GM19035 (cell line): Measurements from ENCODE around the gene TULP1.

Source experiments
- ATAC-seq: cut with Tn5 transposase; IDR thresholded peaks from one replicate; pipeline ENCODE4 v1.9.1; 2021; ENCODE audit not compliant: unreplicated experiment

The TULP1 gene

GRCh38 chr6:35497571-35498421 lies 14.9 kb downstream of the TULP1 start:
- no peak for ATAC-seq

- ATAC-seq, result peak; percentile 51
These were observed 15.7 kb downstream of the TULP1 start, which contains the start of gene TEAD3 for GRCh38 chr6:35496841-35497570. TEAD3 (minus strand) TSS chr6:35497079.

DNA sequence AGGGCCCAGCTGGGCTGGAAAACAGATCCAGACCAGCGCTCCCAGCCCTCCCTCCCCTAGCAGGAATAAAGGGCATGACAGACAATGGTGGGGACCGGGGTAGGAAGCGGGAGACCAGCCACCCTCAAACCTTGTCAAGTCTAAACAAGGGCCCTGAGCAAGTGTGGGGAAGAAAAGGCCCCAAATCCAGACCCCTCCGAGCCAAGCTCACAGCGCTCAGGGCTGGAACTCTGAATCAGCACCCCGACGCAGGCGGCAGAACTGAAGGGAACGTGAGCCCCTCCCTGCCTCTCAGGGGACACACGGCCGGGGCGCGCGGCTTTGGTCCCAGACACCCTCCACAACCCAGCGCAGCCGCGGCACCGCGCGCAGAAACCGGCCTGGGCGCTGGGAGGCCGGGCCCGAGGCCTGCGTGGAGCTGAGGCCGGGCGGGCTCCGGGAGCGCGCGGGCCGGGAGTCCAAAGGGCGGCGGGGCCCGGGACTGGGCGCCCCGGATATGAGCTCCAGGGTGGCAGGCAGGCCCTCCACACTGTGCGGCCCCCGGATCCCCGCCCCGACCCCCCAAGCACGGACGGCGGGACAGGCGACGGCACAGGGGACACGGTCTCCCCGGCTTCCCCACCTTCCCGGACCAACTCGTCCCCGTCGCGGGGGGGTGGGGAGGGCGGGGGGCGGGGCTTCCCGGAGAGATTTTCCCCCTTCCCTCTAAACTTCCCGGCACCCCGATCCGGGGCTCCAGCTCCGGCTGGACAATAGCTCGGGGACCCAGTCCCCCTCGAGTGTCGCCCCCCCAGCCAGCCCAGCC lies 16.5 kb downstream of the TULP1 start:
- no peak for ATAC-seq

- ATAC-seq, result no peak
These were observed 17.2 kb downstream of the TULP1 start for GRCh38 chr6:35495258-35496035.

DNA sequence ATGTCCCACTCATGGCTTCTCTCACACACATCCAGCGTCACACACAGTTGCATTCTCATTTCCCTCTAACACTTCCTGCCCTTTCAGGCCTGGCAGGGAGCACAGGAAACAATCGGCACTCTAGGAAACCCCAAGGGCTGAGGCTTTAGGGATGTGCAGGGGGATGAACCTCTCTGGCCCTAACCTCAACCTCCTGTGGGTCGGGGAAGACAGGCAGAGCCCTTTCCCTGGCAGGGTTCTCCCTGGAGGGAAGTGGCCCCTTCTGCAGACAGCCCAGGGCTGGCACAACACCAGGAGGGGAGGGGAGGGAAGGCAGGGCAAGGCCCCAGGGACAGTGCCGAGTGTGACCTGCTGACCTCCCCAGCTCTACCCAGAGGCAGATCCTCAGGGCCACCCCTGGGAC lies 18.5 kb downstream of the TULP1 start:
- ATAC-seq, result no peak

- ATAC-seq, result no peak
These were observed 19.3 kb downstream of the TULP1 start for GRCh38 chr6:35493307-35493983.

DNA sequence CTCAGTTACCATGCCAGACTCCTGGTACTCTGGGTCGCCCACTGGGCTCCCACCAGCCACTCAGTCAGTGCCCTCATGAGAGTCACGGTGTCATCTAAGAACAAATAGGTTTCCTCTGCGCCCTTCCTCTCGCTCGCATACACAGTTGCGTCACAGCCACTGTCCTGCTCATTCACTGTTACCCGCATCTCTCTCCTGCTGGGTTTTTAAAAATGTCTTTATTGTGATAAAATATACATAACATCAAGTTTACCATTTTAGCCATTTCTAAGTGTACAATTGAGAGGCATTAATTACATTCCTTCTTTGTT lies 19.8 kb downstream of the TULP1 start:
- ATAC-seq, result no peak

DNA sequence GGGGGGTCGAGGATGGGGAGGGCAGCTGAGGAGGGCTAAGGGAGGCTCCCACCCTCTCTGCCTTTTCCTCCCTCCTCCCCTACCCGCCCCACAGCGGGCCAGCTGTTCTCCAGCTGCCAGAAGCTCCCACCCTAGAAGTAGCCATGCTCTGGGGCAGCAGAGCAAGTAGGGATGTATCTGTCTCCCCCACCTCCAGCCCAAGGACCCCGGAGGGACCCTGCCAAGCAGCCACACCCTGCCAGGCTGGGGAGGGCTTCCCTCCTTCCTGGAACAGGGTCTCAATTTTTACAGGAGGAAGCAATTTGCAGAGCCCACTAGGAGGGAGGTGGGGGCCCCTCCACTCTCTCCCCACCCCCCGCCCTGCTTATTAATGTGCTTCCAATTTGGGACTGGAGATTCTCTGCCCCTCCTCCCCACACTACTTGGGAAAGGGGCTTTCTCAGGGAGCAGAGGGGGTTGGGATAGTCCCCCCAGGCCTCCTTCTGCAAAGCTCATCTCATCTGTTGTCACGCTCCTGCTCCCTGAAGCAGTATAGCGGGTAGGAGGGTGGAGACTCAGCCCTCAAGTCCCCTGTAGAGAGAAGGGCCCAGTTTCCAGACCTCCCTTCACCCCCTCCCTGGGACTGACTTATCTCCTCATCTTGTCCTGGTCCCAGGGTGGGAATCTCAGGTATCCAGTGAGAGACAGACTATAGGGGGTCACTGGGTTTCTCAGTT lies 20.3 kb downstream of the TULP1 start:
- no peak for ATAC-seq

DNA sequence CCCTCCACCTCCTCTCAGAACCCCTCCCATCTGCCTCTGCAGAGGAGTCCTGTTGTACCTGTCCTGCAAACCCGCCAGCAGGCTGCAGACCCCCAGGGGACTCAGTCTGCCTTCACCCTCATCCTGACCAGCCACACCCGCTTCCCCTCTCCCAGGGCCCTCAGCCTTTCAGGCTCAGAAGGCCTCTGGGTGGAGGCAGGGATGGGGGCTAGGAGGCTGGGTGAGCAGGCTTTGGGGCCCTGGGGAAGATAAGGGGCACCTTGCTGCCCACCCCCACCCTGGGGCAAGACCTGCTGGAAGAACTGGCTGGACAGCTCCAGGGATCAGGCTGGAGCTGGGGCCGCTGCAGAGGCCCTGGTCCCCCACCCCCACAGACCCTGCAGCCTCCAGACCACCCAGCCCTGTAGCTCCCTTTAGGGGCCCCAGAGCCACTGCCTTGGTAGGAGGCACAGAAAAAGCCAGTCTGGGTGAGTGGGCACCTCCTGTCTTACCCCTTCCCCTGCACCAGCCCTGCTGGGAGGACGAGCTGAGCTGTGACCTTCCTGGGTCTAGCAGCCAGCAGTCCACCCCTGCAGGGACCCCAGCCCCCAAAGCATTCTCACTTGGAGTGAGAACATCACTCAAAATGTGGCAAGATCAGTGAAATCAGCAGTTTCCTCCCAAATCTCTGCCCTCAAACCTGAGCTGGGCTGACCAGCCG lies 21.0 kb downstream of the TULP1 start:
- ATAC-seq, result no peak

GRCh38 chr6:35490821-35491557 lies 21.7 kb downstream of the TULP1 start:
- ATAC-seq, result no peak

- no peak for ATAC-seq
These were observed 22.5 kb downstream of the TULP1 start for GRCh38 chr6:35489995-35490791.

DNA sequence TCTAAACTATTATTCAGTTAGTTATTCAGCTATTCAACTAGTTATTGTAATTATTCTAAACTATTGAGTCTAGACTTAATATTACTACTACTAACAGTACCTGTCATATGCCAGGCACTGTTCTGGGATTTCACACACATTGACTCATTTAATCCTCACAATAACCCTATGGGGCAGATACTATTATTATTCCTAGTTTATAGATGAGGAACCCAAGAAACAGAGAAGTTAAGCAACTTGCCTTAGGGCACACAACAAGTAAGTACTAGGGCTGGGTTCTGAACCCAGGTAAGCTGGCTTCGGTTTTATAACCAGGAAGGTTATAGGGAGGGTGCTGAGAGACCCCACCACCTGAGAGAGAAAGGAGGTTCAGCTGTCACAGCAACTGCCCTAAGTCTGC lies 23.6 kb downstream of the TULP1 start:
- ATAC-seq, result no peak

- no peak for ATAC-seq
These were observed 24.2 kb downstream of the TULP1 start for GRCh38 chr6:35488517-35488862.

DNA sequence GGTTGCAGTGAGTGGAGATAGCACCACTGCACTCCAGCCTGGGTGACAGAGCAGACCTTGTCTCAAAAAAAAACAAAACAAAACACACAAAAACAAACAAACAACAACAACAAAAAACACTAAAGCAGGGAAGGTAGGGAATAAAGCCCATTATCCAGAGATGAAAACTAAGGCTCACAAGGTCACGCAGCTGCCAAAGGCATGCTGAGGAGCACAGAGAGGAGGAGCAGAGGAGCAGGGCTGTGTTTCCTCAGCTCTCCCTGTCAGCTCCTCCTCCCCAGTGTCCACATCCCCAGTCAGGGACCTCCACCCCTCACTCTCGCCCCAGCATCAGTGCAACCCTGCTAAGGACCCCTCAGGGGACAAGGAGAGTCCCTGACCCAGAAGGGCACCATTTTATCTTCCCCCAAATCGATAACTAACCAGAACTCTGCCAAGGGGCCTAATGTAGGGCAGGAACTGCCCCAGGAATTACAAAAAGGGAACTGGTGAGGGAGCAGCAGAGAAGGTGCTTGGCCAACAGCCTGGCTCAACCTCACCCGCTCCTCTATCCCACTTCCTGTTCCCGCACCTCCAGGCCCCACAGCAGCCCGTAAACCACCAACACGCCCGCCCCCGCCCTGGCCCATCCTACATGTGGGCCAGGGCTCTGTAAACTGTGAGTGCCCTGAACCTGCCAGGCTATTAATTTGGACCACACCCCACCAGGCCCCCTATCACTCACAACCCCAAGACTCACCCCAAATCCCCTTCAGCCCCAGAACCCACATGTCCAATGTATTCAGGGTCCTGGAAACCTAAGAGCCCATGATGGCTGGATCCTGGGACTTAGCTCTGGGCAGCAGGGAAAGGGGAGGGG lies 24.8 kb downstream of the TULP1 start:
- no peak for ATAC-seq

- ATAC-seq, result no peak
These were observed 26.4 kb downstream of the TULP1 start for GRCh38 chr6:35486005-35486925.

GRCh38 chr6:35485402-35485877 lies 27.3 kb downstream of the TULP1 start:
- no peak for ATAC-seq
